Osteoblast (primary cell): ENCODE data around the gene SLC12A8. TPM values are rescaled to one million over a fixed set of nuclear protein-coding genes. Genes with fewer than 3 reads are reported as not detected.

ENCODE experiments used
- DNase-seq: peaks from one replicate; pipeline ENCODE4 v3.0.0; 2011; ENCODE audit warnings: low spot score, mixed read lengths; ENCODE audit not compliant: insufficient read length; ENCODE audit errors: missing footprints
- H2AFZ ChIP-seq: 2 replicates; pipeline ENCODE4 v1.6.0; 2011; ENCODE audit warnings: mild to moderate bottlenecking, low read length
- H3K27ac ChIP-seq: 2 replicates; pipeline ENCODE4 v1.5.1; 2011; ENCODE audit warnings: mild to moderate bottlenecking, low read depth, low read length, moderate library complexity
- H3K27me3 ChIP-seq: 2 replicates; pipeline ENCODE4 v1.6.0; 2012; ENCODE audit warnings: mild to moderate bottlenecking, control low read depth, inconsistent platforms, low read length, moderate library complexity; ENCODE audit not compliant: insufficient read depth
- H3K36me3 ChIP-seq: 2 replicates; pipeline ENCODE4 v1.5.1; 2011; ENCODE audit warnings: mild to moderate bottlenecking, low read length, control low read depth, moderate library complexity; ENCODE audit not compliant: insufficient read depth
- H3K4me1 ChIP-seq: 2 replicates; pipeline ENCODE4 v1.5.1; 2011; ENCODE audit warnings: mild to moderate bottlenecking, low read length, control low read depth, moderate library complexity; ENCODE audit not compliant: insufficient read depth
- H3K4me2 ChIP-seq: 2 replicates; pipeline ENCODE4 v1.6.0; 2011; ENCODE audit warnings: mild to moderate bottlenecking, low read length; ENCODE audit not compliant: insufficient read depth
- H3K4me3 ChIP-seq: fragments of 200-600 bp; sonication (generic); 3 replicates; pipeline ENCODE4 v1.5.1; 2012; ENCODE audit warnings: mild to moderate bottlenecking, low read length, inconsistent platforms; ENCODE audit not compliant: insufficient read depth
- H3K79me2 ChIP-seq: 2 replicates; pipeline ENCODE4 v1.6.0; 2012; ENCODE audit warnings: mild to moderate bottlenecking, low read length, control low read depth, inconsistent platforms; ENCODE audit not compliant: insufficient read depth
- H3K9me3 ChIP-seq: 2 replicates; pipeline ENCODE4 v1.5.1; 2011; ENCODE audit warnings: low read depth, low read length, control low read depth
- H4K20me1 ChIP-seq: 2 replicates; pipeline ENCODE4 v1.6.0; 2012; ENCODE audit warnings: mild to moderate bottlenecking, low read length, control low read depth; ENCODE audit not compliant: insufficient read depth
- CTCF ChIP-seq: IDR thresholded peaks from 2 replicates; pipeline ENCODE4 v1.5.1; 2011; ENCODE audit warnings: mild to moderate bottlenecking, low read depth, low read length, moderate library complexity; ENCODE audit errors: extremely low read depth
- small RNA-seq: library from RNA; depleted of rRNA; stranded (forward); fragments of <200 nt; gene quantifications from one replicate; pipeline ENCODE3, GENCODE V24; 2012
- total RNA-seq: library from RNA; depleted of rRNA; stranded (reverse); fragments of >200 nt; gene quantifications from 2 replicates; pipeline ENCODE4 v1.2.3, GENCODE V29; 2012

SLC12A8 gene
- total RNA-seq, 1 donor: 36.2 TPM

GRCh38 chr3:125033135-125033534, 179.4 kb downstream of the SLC12A8 start:
- no peak overlapping the region for H3K4me2 ChIP-seq
- no peaks in the 10 kb centered on the region for H3K27me3 ChIP-seq
- no peaks in the 10 kb centered on the region for H3K9me3 ChIP-seq
- peaks cover 10% of the 10 kb centered on the region for H3K4me1 ChIP-seq
- no peak overlapping the region for H3K4me3 ChIP-seq
- no peak for DNase-seq
- no peak overlapping the region for H2AFZ ChIP-seq
- peaks cover 13% of the 10 kb centered on the region for H3K36me3 ChIP-seq
- peaks cover 89% of the 10 kb centered on the region for H3K79me2 ChIP-seq
- H3K27ac ChIP-seq: peak overlapping the region; percentile 30
- no peak for TF ChIP-seq CTCF
- H4K20me1 ChIP-seq: peaks cover 78% of the 10 kb centered on the region

- Histone ChIP-seq H3K4me3 (no peak overlapping the region), H3K79me2 (peaks cover 89% of the 10 kb centered on the region), H3K27me3 (no peaks in the 10 kb centered on the region), H3K36me3 (peaks cover 18% of the 10 kb centered on the region), H3K27ac (peak overlapping the region; percentile 30), H3K9me3 (no peaks in the 10 kb centered on the region), H2AFZ (no peak overlapping the region), H4K20me1 (peaks cover 78% of the 10 kb centered on the region), H3K4me2 (no peak overlapping the region), H3K4me1 (peaks cover 10% of the 10 kb centered on the region)
- TF ChIP-seq CTCF: no peak
- DNase-seq: no peak
These were observed 179.9 kb downstream of the SLC12A8 start for GRCh38 chr3:125032683-125033082.

Small RNAs within 50 kb of the gene (small RNA-seq; reads per million reads assigned to genes)
- gene MIR5092: not detected
- gene RNA5SP137: not detected
- gene RNU6-230P: not detected

Other genes with a start within 250 kb of the SLC12A8 start
- gene HEG1, start 156.8 kb downstream of the SLC12A8 start, total RNA-seq: 114 and 117 TPM in 2 replicates
- 35.9 and 38.4 TPM in 2 replicates for gene ZNF148, start 162.6 kb upstream of the SLC12A8 start, total RNA-seq